Activated naive CD8-positive, alpha-beta T cell treated with anti-CD3 and anti-CD28 coated beads, Interleukin-2, amount 50 U/mL, for 24 hours (primary cell): Measurements from ENCODE around the gene MARK1.

ENCODE experiments used
- ATAC-seq: fragments of 150-1000 bp; cut with Tn5 transposase; one replicate; pipeline ENCODE4 v1.10.0; 2021
- DNase-seq: peaks from one replicate; pipeline ENCODE4 v3.0.0; 2021
- H3K27ac Mint-ChIP-seq: one replicate; pipeline ENCODE4 v1.8.0; 2021; ENCODE audit warnings: mild to moderate bottlenecking, mixed read lengths
- H3K27me3 Mint-ChIP-seq: one replicate; pipeline ENCODE4 v1.8.0; 2021; ENCODE audit warnings: mixed read lengths
- H3K36me3 Mint-ChIP-seq: one replicate; pipeline ENCODE4 v1.8.0; 2021; ENCODE audit warnings: low read depth, mixed read lengths
- H3K4me1 Mint-ChIP-seq: one replicate; pipeline ENCODE4 v1.8.0; 2021; ENCODE audit warnings: mixed read lengths
- H3K4me3 Mint-ChIP-seq: one replicate; pipeline ENCODE4 v1.8.0; 2021; ENCODE audit warnings: mild to moderate bottlenecking, moderate library complexity, mixed read lengths
- H3K9me3 Mint-ChIP-seq: one replicate; pipeline ENCODE4 v1.8.0; 2021; ENCODE audit warnings: mixed read lengths

Gene MARK1

GRCh38 chr1:220514256-220514655 lies 13.7 kb upstream of the MARK1 start:
- DNase-seq: no peak
- no peaks in the 10 kb centered on the region for H3K9me3 Mint-ChIP-seq
- H3K4me3 Mint-ChIP-seq: no peak overlapping the region
- H3K4me1 Mint-ChIP-seq: no peaks in the 10 kb centered on the region
- H3K27me3 Mint-ChIP-seq: peaks cover 9% of the 10 kb centered on the region
- H3K27ac Mint-ChIP-seq: no peak overlapping the region
- no peaks in the 10 kb centered on the region for H3K36me3 Mint-ChIP-seq
- ATAC-seq: no peak

GRCh38 chr1:220516014-220516721 lies 11.8 kb upstream of the MARK1 start:
- Mint-ChIP-seq H3K4me3 (no peak overlapping the region), H3K27ac (no peak overlapping the region), H3K4me1 (no peaks in the 10 kb centered on the region), H3K27me3 (peaks cover 9% of the 10 kb centered on the region), H3K36me3 (no peaks in the 10 kb centered on the region), H3K9me3 (no peaks in the 10 kb centered on the region)
- no peak for DNase-seq
- no peak for ATAC-seq

GRCh38 chr1:220516722-220517042 lies 11.3 kb upstream of the MARK1 start:
- DNase-seq (no peak), ATAC-seq (no peak)
- Mint-ChIP-seq H3K27ac (no peak overlapping the region), H3K4me3 (no peak overlapping the region), H3K27me3 (peaks cover 4% of the 10 kb centered on the region), H3K36me3 (no peaks in the 10 kb centered on the region), H3K4me1 (no peaks in the 10 kb centered on the region), H3K9me3 (no peaks in the 10 kb centered on the region)

- Mint-ChIP-seq H3K27me3 (peaks cover 33% of the 10 kb centered on the region), H3K27ac (no peak overlapping the region), H3K9me3 (no peaks in the 10 kb centered on the region), H3K36me3 (no peaks in the 10 kb centered on the region), H3K4me3 (no peak overlapping the region), H3K4me1 (no peaks in the 10 kb centered on the region)
- ATAC-seq (no peak), DNase-seq (no peak)
Measured at GRCh38 chr1:220521778-220522177, 6.2 kb upstream of the MARK1 start.

GRCh38 chr1:220526294-220526693 lies 1.6 kb upstream of the MARK1 start:
- peaks cover 9% of the 10 kb centered on the region for H3K4me1 Mint-ChIP-seq
- H3K36me3 Mint-ChIP-seq: no peaks in the 10 kb centered on the region
- DNase-seq (no peak), ATAC-seq (no peak)
- H3K27ac Mint-ChIP-seq: no peak overlapping the region
- no peak overlapping the region for H3K4me3 Mint-ChIP-seq
- peaks cover 58% of the 10 kb centered on the region for H3K27me3 Mint-ChIP-seq
- H3K9me3 Mint-ChIP-seq: no peaks in the 10 kb centered on the region

- peak overlapping the region; percentile 81 for H3K4me3 Mint-ChIP-seq
- H3K27ac Mint-ChIP-seq: no peak overlapping the region
- no peak for ATAC-seq
- no peaks in the 10 kb centered on the region for H3K9me3 Mint-ChIP-seq
- DNase-seq: no peak
- peaks cover 59% of the 10 kb centered on the region for H3K27me3 Mint-ChIP-seq
- H3K36me3 Mint-ChIP-seq: no peaks in the 10 kb centered on the region
- peaks cover 9% of the 10 kb centered on the region for H3K4me1 Mint-ChIP-seq
Measured at GRCh38 chr1:220527279-220527907, 543 bp upstream of the MARK1 start.

- Mint-ChIP-seq H3K4me1 (peaks cover 9% of the 10 kb centered on the region), H3K27ac (no peak overlapping the region), H3K36me3 (no peaks in the 10 kb centered on the region), H3K9me3 (peaks cover 7% of the 10 kb centered on the region), H3K27me3 (peaks cover 62% of the 10 kb centered on the region), H3K4me3 (peak overlapping the region; percentile 42)
- DNase-seq: no peak
- no peak for ATAC-seq
Measured at GRCh38 chr1:220528679-220529501, 954 bp downstream of the MARK1 start.

- DNase-seq (no peak), ATAC-seq (no peak)
- Mint-ChIP-seq H3K27ac (no peak overlapping the region), H3K4me1 (peaks cover 9% of the 10 kb centered on the region), H3K36me3 (no peaks in the 10 kb centered on the region), H3K27me3 (peaks cover 62% of the 10 kb centered on the region), H3K4me3 (no peak overlapping the region), H3K9me3 (peaks cover 12% of the 10 kb centered on the region)
Measured at GRCh38 chr1:220529521-220530020, 1.6 kb downstream of the MARK1 start.

GRCh38 chr1:220533504-220534109 lies 5.7 kb downstream of the MARK1 start:
- Mint-ChIP-seq H3K4me3 (no peak overlapping the region), H3K27ac (no peak overlapping the region), H3K4me1 (no peaks in the 10 kb centered on the region), H3K27me3 (peaks cover 34% of the 10 kb centered on the region), H3K36me3 (no peaks in the 10 kb centered on the region), H3K9me3 (peaks cover 15% of the 10 kb centered on the region)
- DNase-seq: no peak
- no peak for ATAC-seq

GRCh38 chr1:220544901-220545303 lies 17.0 kb downstream of the MARK1 start:
- ATAC-seq (no peak), DNase-seq (no peak)
- no peak overlapping the region for H3K27ac Mint-ChIP-seq
- no peak overlapping the region for H3K4me3 Mint-ChIP-seq
- no peaks in the 10 kb centered on the region for H3K9me3 Mint-ChIP-seq
- no peaks in the 10 kb centered on the region for H3K4me1 Mint-ChIP-seq
- H3K36me3 Mint-ChIP-seq: no peaks in the 10 kb centered on the region
- peaks cover 6% of the 10 kb centered on the region for H3K27me3 Mint-ChIP-seq

GRCh38 chr1:220550811-220551399 lies 23.0 kb downstream of the MARK1 start:
- H3K4me3 Mint-ChIP-seq: no peak overlapping the region
- H3K9me3 Mint-ChIP-seq: no peaks in the 10 kb centered on the region
- H3K27ac Mint-ChIP-seq: no peak overlapping the region
- H3K4me1 Mint-ChIP-seq: no peaks in the 10 kb centered on the region
- ATAC-seq (no peak), DNase-seq (no peak)
- peaks cover 2% of the 10 kb centered on the region for H3K27me3 Mint-ChIP-seq
- no peaks in the 10 kb centered on the region for H3K36me3 Mint-ChIP-seq

GRCh38 chr1:220551718-220552117 lies 23.8 kb downstream of the MARK1 start:
- H3K9me3 Mint-ChIP-seq: no peaks in the 10 kb centered on the region
- peaks cover 4% of the 10 kb centered on the region for H3K27me3 Mint-ChIP-seq
- no peak overlapping the region for H3K27ac Mint-ChIP-seq
- H3K4me1 Mint-ChIP-seq: no peaks in the 10 kb centered on the region
- no peak for DNase-seq
- H3K4me3 Mint-ChIP-seq: no peak overlapping the region
- H3K36me3 Mint-ChIP-seq: no peaks in the 10 kb centered on the region
- no peak for ATAC-seq

GRCh38 chr1:220552672-220553260 lies 24.8 kb downstream of the MARK1 start:
- Mint-ChIP-seq H3K4me3 (no peak overlapping the region), H3K36me3 (no peaks in the 10 kb centered on the region), H3K4me1 (no peaks in the 10 kb centered on the region), H3K9me3 (no peaks in the 10 kb centered on the region), H3K27ac (no peak overlapping the region), H3K27me3 (peaks cover 5% of the 10 kb centered on the region)
- no peak for ATAC-seq
- DNase-seq: no peak

- Mint-ChIP-seq H3K4me1 (no peaks in the 10 kb centered on the region), H3K9me3 (no peaks in the 10 kb centered on the region)
- ATAC-seq: no peak
Measured at GRCh38 chr1:220556641-220557040, 28.7 kb downstream of the MARK1 start.

More at GRCh38 chr1:220556641-220557040, 28.7 kb downstream of the MARK1 start:
- no peaks in the 10 kb centered on the region for H3K36me3 Mint-ChIP-seq
- DNase-seq: no peak
- peaks cover 5% of the 10 kb centered on the region for H3K27me3 Mint-ChIP-seq
- H3K4me3 Mint-ChIP-seq: no peak overlapping the region
- H3K27ac Mint-ChIP-seq: no peak overlapping the region
